Measurements from ENCODE around the gene CELA2B. TPM values are rescaled to one million over a fixed set of nuclear protein-coding genes. Genes with fewer than 3 reads are reported as not detected.
"Not testable (repeated sequence)": the region's sequence is repeated elsewhere in the genome, so short reads cannot be mapped to it uniquely, and the experiment has no call there.

Gene CELA2B
- total and polyA plus RNA-seq, 2 donors (not counting 1 experiment from before 2014, with no cell fraction given): not detected

DNA sequence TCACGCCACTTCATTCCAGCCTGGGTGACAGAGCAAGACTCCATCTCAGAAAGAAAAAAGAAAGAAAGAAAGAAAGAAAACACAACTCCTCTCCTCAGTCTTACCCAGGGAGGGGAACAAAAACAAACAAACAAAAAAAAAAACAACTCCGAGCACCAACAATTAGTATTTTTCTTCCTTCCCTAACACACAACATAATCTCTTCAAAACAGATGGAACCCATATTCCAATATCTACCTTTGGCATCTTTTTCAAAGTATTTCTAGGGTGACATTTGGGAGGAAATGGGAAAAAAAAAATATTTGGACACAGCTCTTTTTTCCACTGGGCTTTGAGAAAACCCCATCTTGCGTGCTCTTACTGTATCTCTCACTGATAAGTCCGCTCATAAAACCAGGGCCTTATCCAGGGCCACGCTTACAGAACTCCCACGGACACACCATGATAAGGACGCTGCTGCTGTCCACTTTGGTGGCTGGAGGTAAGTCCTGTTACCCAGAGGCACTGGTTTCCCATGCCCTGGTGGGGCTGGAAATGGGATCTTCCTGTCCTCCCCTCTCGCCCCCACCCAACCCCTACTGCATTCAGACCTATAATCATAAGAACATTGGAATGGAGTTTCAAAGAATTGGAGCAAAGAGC lies 19.5 kb upstream of the CELA2B start, which contains the start of gene CELA2A:
CELA2A (plus strand) TSS at position 420 of the 642 bp plus-strand sequence; CDS start at position 442, 22 bp downstream.
- intact Hi-C loops (cut with micrococcal nuclease): no loop called here
- Histone ChIP-seq H3K4me1 (ENCODE audit: control insufficient read depth in 2 of 2, insufficient read depth in 2 of 2, low read length in 2 of 2) (no peaks in the 10 kb centered on the region), H3K4me3 (ENCODE audit: control extremely low read depth in 1 of 5, extremely low read depth in 1 of 5, insufficient read depth in 1 of 5, low read depth in 2 of 5, low read length in 4 of 5) (no peak within 1 kb of the TSS), H3K36me3 (replicated peaks in 1 of 2; ENCODE audit: control extremely low read depth in 1 of 2, control insufficient read depth in 1 of 2, extremely low read depth in 1 of 2, insufficient read depth in 2 of 2, low read length in 1 of 2) (no peaks in the 10 kb centered on the region), H4K20me1 (ENCODE audit: control insufficient read depth, insufficient read depth, low read length, poor library complexity, severe bottlenecking) (no peaks in the 10 kb centered on the region), H3K9ac (ENCODE audit: low read length) (no peak within 1 kb of the TSS), H3K4me2 (replicated peaks; ENCODE audit: low read depth, low read length, poor library complexity, severe bottlenecking) (no peak within 1 kb of the TSS), H3K27ac (ENCODE audit: low read length in 2 of 2) (no peak within 1 kb of the TSS), H3K79me2 (ENCODE audit: control insufficient read depth, insufficient read depth, low read length) (no peaks in the 10 kb centered on the region), H2AFZ (ENCODE audit: insufficient read depth, low read depth, low read length, poor library complexity, severe bottlenecking) (no peak within 1 kb of the TSS), H3K9me3 (ENCODE audit: control extremely low read depth in 1 of 3, control insufficient read depth in 2 of 3, insufficient read depth in 1 of 3, low read length in 2 of 3) (no peaks in the 10 kb centered on the region), H3K27me3 (replicated peaks in 1 of 4; ENCODE audit: control extremely low read depth in 1 of 4, control insufficient read depth in 3 of 4, insufficient read depth in 4 of 4, low read length in 3 of 4) (no peaks in the 10 kb centered on the region)
- H3K27me3 Mint-ChIP-seq: peaks cover 20% of the 10 kb centered on the region
- no peak within 1 kb of the TSS for H3K4me3 Mint-ChIP-seq
- POLR2A ChIA-PET: no interaction called here
- TF ChIP-seq, protein P1, sequence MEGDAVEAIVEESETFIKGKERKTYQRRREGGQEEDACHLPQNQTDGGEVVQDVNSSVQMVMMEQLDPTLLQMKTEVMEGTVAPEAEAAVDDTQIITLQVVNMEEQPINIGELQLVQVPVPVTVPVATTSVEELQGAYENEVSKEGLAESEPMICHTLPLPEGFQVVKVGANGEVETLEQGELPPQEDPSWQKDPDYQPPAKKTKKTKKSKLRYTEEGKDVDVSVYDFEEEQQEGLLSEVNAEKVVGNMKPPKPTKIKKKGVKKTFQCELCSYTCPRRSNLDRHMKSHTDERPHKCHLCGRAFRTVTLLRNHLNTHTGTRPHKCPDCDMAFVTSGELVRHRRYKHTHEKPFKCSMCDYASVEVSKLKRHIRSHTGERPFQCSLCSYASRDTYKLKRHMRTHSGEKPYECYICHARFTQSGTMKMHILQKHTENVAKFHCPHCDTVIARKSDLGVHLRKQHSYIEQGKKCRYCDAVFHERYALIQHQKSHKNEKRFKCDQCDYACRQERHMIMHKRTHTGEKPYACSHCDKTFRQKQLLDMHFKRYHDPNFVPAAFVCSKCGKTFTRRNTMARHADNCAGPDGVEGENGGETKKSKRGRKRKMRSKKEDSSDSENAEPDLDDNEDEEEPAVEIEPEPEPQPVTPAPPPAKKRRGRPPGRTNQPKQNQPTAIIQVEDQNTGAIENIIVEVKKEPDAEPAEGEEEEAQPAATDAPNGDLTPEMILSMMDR (IDR thresholded peaks at IDR 0.05): no peak
- TF ChIP-seq EZH2 (IDR thresholded peaks at IDR 0.05; ENCODE audit: borderline replicate concordance, insufficient read depth, low read depth, low read length, poor library complexity, severe bottlenecking): no peak
- H3K9me3 Mint-ChIP-seq (ENCODE audit: insufficient read depth): no peaks in the 10 kb centered on the region
- no peaks in the 10 kb centered on the region for H3K4me1 Mint-ChIP-seq
- no peak within 1 kb of the TSS for H3K27ac Mint-ChIP-seq
- no peak for ATAC-seq (ENCODE audit: low read depth)
- 91% methylated on average over 5 of the region's 8 CpGs for WGBS (ENCODE audit: insufficient coverage)
- DNase-seq: no peak
- CTCF ChIA-PET: no interaction called here

DNA sequence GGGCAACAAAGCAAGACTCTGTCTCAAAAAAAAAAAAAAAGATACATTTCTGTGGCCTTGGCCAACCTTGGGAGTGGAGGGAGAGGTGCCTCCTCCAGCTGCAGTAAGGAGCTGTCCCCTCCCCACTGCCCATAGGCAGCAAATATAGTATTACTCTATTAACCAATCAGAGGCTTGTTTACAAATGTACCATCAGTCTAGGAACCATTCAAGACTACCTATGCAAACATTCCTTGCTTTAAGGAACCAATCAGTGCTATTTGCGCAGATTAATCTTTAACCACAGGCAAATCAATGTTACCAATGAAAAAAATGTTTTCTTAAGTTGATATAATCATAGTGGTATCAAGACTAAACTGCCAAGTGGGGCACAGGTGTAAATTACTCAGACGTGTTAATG lies 18.3 kb upstream of the CELA2B start:
- H2AFZ ChIP-seq (ENCODE audit: insufficient read depth, low read depth, low read length, poor library complexity, severe bottlenecking): no peak overlapping the region
- Mint-ChIP-seq H3K4me3 (no peak overlapping the region), H3K9me3 (ENCODE audit: insufficient read depth) (no peaks in the 10 kb centered on the region), H3K4me1 (no peaks in the 10 kb centered on the region), H3K27me3 (peaks cover 16% of the 10 kb centered on the region), H3K27ac (no peak overlapping the region)
- DNase-seq: no peak
- H3K27me3 ChIP-seq (replicated peaks in 1 of 4; ENCODE audit: control extremely low read depth in 1 of 4, control insufficient read depth in 3 of 4, insufficient read depth in 4 of 4, low read length in 3 of 4): no peaks in the 10 kb centered on the region
- H3K79me2 ChIP-seq (ENCODE audit: control insufficient read depth, insufficient read depth, low read length): no peaks in the 10 kb centered on the region
- H3K4me3 ChIP-seq (ENCODE audit: control extremely low read depth in 1 of 5, extremely low read depth in 1 of 5, insufficient read depth in 1 of 5, low read depth in 2 of 5, low read length in 4 of 5): no peak overlapping the region
- CTCF ChIA-PET: no interaction called here
- intact Hi-C loops (cut with micrococcal nuclease): no loop called here
- no peaks in the 10 kb centered on the region for H3K4me1 ChIP-seq (ENCODE audit: control insufficient read depth in 2 of 2, insufficient read depth in 2 of 2, low read length in 2 of 2)
- TF ChIP-seq, protein P1 (IDR thresholded peaks at IDR 0.05): no peak
- no peak for TF ChIP-seq EZH2 (IDR thresholded peaks at IDR 0.05; ENCODE audit: borderline replicate concordance, insufficient read depth, low read depth, low read length, poor library complexity, severe bottlenecking)
- H3K4me2 ChIP-seq (replicated peaks; ENCODE audit: low read depth, low read length, poor library complexity, severe bottlenecking): no peak overlapping the region
- no peaks in the 10 kb centered on the region for H4K20me1 ChIP-seq (ENCODE audit: control insufficient read depth, insufficient read depth, low read length, poor library complexity, severe bottlenecking)
- POLR2A ChIA-PET: no interaction called here
- no peak overlapping the region for H3K27ac ChIP-seq (ENCODE audit: low read length in 2 of 2)
- ATAC-seq (ENCODE audit: low read depth): no peak
- no peaks in the 10 kb centered on the region for H3K36me3 ChIP-seq (replicated peaks in 1 of 2; ENCODE audit: control extremely low read depth in 1 of 2, control insufficient read depth in 1 of 2, extremely low read depth in 1 of 2, insufficient read depth in 2 of 2, low read length in 1 of 2)
- H3K9me3 ChIP-seq (ENCODE audit: control extremely low read depth in 1 of 3, control insufficient read depth in 2 of 3, insufficient read depth in 1 of 3, low read length in 2 of 3): no peaks in the 10 kb centered on the region
- WGBS (ENCODE audit: insufficient coverage): no CpG with 5 or more reads among the region's 2 CpGs
- no peak overlapping the region for H3K9ac ChIP-seq (ENCODE audit: low read length)

DNA sequence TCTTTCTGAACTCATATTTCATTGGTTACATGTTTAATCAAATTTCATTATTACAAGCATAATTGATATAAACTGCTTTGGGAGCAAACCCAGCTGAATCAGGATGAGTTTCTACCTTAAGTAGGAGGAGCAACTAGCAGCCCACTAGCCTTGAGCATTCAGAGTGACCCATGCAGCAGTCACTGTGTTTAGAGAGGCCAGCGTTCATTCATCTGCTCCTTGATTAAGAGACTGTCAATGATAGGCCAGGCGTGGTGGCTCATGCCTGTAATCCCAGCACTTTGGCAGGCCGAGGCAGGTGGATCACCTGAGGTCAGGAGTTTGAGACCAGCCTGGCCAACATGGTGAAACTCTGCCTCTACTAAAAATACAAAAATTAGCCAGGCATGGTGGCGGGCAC lies 17.5 kb upstream of the CELA2B start:
- H3K4me3 ChIP-seq (ENCODE audit: control extremely low read depth in 1 of 5, extremely low read depth in 1 of 5, insufficient read depth in 1 of 5, low read depth in 2 of 5, low read length in 4 of 5); H3K36me3 ChIP-seq (replicated peaks in 1 of 2; ENCODE audit: control extremely low read depth in 1 of 2, control insufficient read depth in 1 of 2, extremely low read depth in 1 of 2, insufficient read depth in 2 of 2, low read length in 1 of 2); H3K27ac ChIP-seq (ENCODE audit: low read length in 2 of 2); H3K9ac ChIP-seq (ENCODE audit: low read length); POLR2A ChIA-PET; H3K9me3 Mint-ChIP-seq (ENCODE audit: insufficient read depth); H3K27ac Mint-ChIP-seq; H3K4me1 Mint-ChIP-seq; DNase-seq; H3K27me3 ChIP-seq (replicated peaks in 1 of 4; ENCODE audit: control extremely low read depth in 1 of 4, control insufficient read depth in 3 of 4, insufficient read depth in 4 of 4, low read length in 3 of 4); H3K4me1 ChIP-seq (ENCODE audit: control insufficient read depth in 2 of 2, insufficient read depth in 2 of 2, low read length in 2 of 2); H3K4me2 ChIP-seq (replicated peaks; ENCODE audit: low read depth, low read length, poor library complexity, severe bottlenecking); H3K4me3 Mint-ChIP-seq; intact Hi-C loops (cut with micrococcal nuclease); H2AFZ ChIP-seq (ENCODE audit: insufficient read depth, low read depth, low read length, poor library complexity, severe bottlenecking); H3K79me2 ChIP-seq (ENCODE audit: control insufficient read depth, insufficient read depth, low read length); H4K20me1 ChIP-seq (ENCODE audit: control insufficient read depth, insufficient read depth, low read length, poor library complexity, severe bottlenecking); H3K9me3 ChIP-seq (ENCODE audit: control extremely low read depth in 1 of 3, control insufficient read depth in 2 of 3, insufficient read depth in 1 of 3, low read length in 2 of 3); ATAC-seq (ENCODE audit: low read depth); CTCF ChIA-PET: not testable (repeated sequence)
- WGBS (ENCODE audit: insufficient coverage): 92% methylated on average over 3 of the region's 4 CpGs
- peaks cover 16% of the 10 kb centered on the region for H3K27me3 Mint-ChIP-seq
